NCI-H146 treated with DMSO at 0.1 percent for 48 hours (cell line): ENCODE measurements around the gene LDLR.
"Not testable (repeated sequence)": the region's sequence is repeated elsewhere in the genome, so short reads cannot be mapped to it uniquely, and the experiment has no call there.

Experiments used
- DNase-seq: peaks from one replicate; lab custom pipeline; 2025; ENCODE audit not compliant: unreplicated experiment; lab: John Stamatoyannopoulos, UW

The LDLR gene

GRCh38 chr19:11070123-11070522 is 19.1 kb upstream of the LDLR start:
- no peak for DNase-seq

GRCh38 chr19:11073568-11073967 is 15.7 kb upstream of the LDLR start:
- no peak for DNase-seq

GRCh38 chr19:11076792-11077191 is 12.5 kb upstream of the LDLR start:
- DNase-seq, result not testable (repeated sequence)

- no peak for DNase-seq
These were observed 10.4 kb upstream of the LDLR start for GRCh38 chr19:11078893-11079292.

- no peak for DNase-seq
These were observed 9.3 kb upstream of the LDLR start for GRCh38 chr19:11079999-11080398.

- DNase-seq, result no peak
These were observed 1.3 kb upstream of the LDLR start for GRCh38 chr19:11087870-11088505.

GRCh38 chr19:11088506-11089253 is 583 bp upstream of the LDLR start:
- DNase-seq, result peak; percentile 60

- not testable (repeated sequence) for DNase-seq
These were observed 676 bp downstream of the LDLR start for GRCh38 chr19:11090014-11090263.

- peak; percentile 96 for DNase-seq
These were observed 1.2 kb downstream of the LDLR start for GRCh38 chr19:11090264-11090996.

- DNase-seq, result no peak
These were observed 1.9 kb downstream of the LDLR start for GRCh38 chr19:11090997-11091702.

GRCh38 chr19:11091703-11092153 is 2.5 kb downstream of the LDLR start:
- no peak for DNase-seq

- DNase-seq, result no peak
These were observed 2.9 kb downstream of the LDLR start for GRCh38 chr19:11092181-11092538.

GRCh38 chr19:11093689-11094238 is 4.5 kb downstream of the LDLR start:
- DNase-seq, result no peak

- no peak for DNase-seq
These were observed 5.2 kb downstream of the LDLR start for GRCh38 chr19:11094520-11094894.

- DNase-seq, result no peak
These were observed 7.1 kb downstream of the LDLR start for GRCh38 chr19:11096210-11096841.

GRCh38 chr19:11097367-11097766 is 8.1 kb downstream of the LDLR start:
- DNase-seq, result not testable (repeated sequence)

- DNase-seq, result no peak
These were observed 9.1 kb downstream of the LDLR start for GRCh38 chr19:11098327-11098726.

- DNase-seq, result no peak
These were observed 9.6 kb downstream of the LDLR start for GRCh38 chr19:11098861-11099260.

GRCh38 chr19:11100049-11100448 is 10.8 kb downstream of the LDLR start:
- no peak for DNase-seq

GRCh38 chr19:11101057-11101456 is 11.8 kb downstream of the LDLR start:
- no peak for DNase-seq

GRCh38 chr19:11102944-11103343 is 13.7 kb downstream of the LDLR start:
- no peak for DNase-seq
